ENCODE data around the gene WDR4.

DNA sequence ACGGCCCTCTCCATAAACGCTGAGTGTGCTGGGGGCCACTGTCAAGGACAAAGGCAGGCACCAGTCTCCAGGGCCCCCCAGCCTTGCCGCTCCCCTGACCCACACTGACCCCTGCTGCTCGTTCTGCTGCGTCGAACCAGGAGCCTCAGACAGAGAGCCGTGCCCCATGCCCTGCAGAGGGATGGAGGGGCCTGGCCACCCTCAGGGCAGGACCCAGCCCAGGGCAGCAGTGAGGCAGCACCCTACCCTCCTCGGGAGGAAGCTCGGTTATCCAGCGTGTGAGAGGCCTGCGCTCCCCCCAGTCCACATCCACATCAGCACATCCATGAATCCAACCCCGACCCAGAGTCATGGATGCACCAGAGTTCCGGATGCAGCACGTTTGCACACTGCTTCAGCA is 15.1 kb downstream of the WDR4 start:
- TF ChIP-seq CTCF (IDR thresholded peaks at IDR 0.05) (no peak), EZH2 (IDR thresholded peaks at IDR 0.05) (no peak)
